Measurements from ENCODE around the gene HOXC4. TPM values are rescaled to one million over a fixed set of nuclear protein-coding genes. Genes with fewer than 3 reads are reported as not detected.

The HOXC4 gene
- polyA plus RNA-seq, 2 of the 4 experiments (the other 2 are of a cell fraction) = 1.3 to 4.0 TPM

DNA sequence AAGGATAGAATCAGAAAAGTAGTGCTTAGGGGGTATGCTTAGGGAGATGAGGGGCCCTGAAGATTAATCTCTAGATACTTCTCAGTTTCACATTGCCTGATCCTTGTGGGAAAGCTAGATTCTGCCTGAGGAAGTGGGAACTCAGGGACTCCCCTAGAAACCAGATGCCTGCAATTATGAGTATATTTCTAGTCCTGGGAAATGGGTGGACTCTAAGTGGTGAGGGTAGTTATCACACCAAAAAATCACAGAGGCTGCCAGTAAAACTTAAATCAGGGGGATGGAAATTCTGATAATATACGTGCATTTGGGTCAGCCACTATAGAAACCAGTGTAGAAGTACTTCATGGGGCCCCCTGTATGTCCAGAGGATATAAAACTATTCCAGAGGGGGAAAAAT lies 18.3 kb downstream of the HOXC4 start (continued):
- no peak for TF ChIP-seq CTCF (IDR thresholded peaks at IDR 0.05)
- no peak for TF ChIP-seq FOSL2 (IDR thresholded peaks at IDR 0.05)
- TF ChIP-seq FOSL2 (CRISPR knock-in tag; IDR thresholded peaks at IDR 0.05) = no peak
- no peak for TF ChIP-seq CHD2 (IDR thresholded peaks at IDR 0.05; ENCODE audit: low read length, partially characterized antibody)
- TF ChIP-seq JUNB (IDR thresholded peaks at IDR 0.05) = no peak
- TF ChIP-seq PHF8 (IDR thresholded peaks at IDR 0.05; ENCODE audit: borderline replicate concordance, low read depth) = no peak
- TF ChIP-seq EHF (CRISPR knock-in tag; IDR thresholded peaks at IDR 0.05) = no peak

DNA sequence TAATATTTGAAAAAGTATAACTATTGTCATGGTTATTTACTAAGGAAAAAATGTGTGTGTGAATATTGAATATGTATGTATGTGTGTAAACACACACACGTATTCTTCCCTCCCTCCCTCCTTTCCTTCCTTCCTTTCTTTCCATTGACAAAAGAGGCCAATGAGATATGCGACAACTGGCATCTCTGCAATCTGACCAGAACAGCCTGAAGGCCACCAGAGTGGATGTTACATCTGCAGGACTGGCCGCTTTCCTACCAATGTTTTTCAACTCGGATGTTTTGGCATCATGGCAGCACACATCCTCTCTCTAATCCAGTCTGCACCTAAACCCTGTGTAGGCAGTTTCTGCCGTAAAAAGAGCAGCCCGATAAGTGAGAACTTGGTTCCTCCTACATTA lies 20.7 kb downstream of the HOXC4 start:
- 76% methylated on average over 6 of the region's 6 CpGs for WGBS (ENCODE audit: missing lambda C conversion rate)
- Histone ChIP-seq H3K4me3 (no peak overlapping the region), H3K27ac (no peak overlapping the region), H3K9me3 (no peaks in the 10 kb centered on the region), H3K4me1 (no peaks in the 10 kb centered on the region), H3K4me2 (no peak overlapping the region)
- ChIA-PET CTCF (no interaction called here), POLR2A (no interaction called here)
- no peak for DNase-seq (ENCODE audit: low read depth in 1 of 2, low spot score in 1 of 2)
- ATAC-seq = no peak
- no peak for FAIRE-seq
- TF ChIP-seq, protein P1, sequence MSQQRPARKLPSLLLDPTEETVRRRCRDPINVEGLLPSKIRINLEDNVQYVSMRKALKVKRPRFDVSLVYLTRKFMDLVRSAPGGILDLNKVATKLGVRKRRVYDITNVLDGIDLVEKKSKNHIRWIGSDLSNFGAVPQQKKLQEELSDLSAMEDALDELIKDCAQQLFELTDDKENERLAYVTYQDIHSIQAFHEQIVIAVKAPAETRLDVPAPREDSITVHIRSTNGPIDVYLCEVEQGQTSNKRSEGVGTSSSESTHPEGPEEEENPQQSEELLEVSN (IDR thresholded peaks at IDR 0.05; ENCODE audit: borderline replicate concordance, low read depth) = no peak
- TF ChIP-seq FOSL2 (IDR thresholded peaks at IDR 0.05) (no peak), FOSL2 (CRISPR knock-in tag; IDR thresholded peaks at IDR 0.05) (no peak)

DNA sequence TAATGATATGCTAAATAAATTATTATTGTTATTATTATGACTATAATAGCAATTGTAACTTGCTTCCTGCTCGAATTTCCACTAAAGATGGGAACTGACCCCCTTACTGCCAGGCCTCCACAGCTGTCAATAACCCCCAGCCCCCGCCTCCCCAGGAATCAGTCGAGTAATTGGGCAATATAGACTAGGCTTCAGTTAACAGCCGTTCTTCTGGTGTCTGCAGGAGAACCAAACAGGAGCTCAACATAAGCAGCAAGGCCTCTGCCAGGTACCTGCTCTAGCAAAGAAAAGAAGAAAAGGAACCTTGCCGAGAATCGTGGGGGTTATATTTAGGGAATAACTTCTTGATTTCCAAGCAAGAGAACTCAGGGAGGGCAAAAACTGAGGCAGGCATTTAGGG lies 21.8 kb downstream of the HOXC4 start:
- no peak overlapping the region for H3K4me2 ChIP-seq
- ChIA-PET POLR2A (no interaction called here), CTCF (interaction anchor here (1.0 to 1.3 kb wide), 4 partner anchors 10 to 43 kb away, joined by 3 to 5 read pairs (median 4); partner anchors contain the start of genes HOXC4 and HOXC5)
- no peak for FAIRE-seq
- no peak for ATAC-seq
- H3K4me3 ChIP-seq = no peak overlapping the region
- TF ChIP-seq FOSB (CRISPR knock-in tag; IDR thresholded peaks at IDR 0.05) (no peak), NR3C1 (IDR thresholded peaks at IDR 0.05) (no peak), ZFP36 (IDR thresholded peaks at IDR 0.05; ENCODE audit: borderline replicate concordance, partially characterized antibody) (no peak), HDAC2 (IDR thresholded peaks at IDR 0.05) (no peak), HOXA7 (CRISPR knock-in tag; IDR thresholded peaks at IDR 0.05) (no peak), BHLHE40 (IDR thresholded peaks at IDR 0.05; ENCODE audit: low read depth, low read length) (no peak), NFE2L2 (conservative IDR thresholded peaks at IDR 0.05; ENCODE audit: low read length) (no peak), RAD21 (conservative IDR thresholded peaks at IDR 0.05 in 1 of 2, IDR thresholded peaks at IDR 0.05 in 1 of 2) (no peak), SREBF2 (IDR thresholded peaks at IDR 0.05) (no peak)
- TF ChIP-seq, protein P2, sequence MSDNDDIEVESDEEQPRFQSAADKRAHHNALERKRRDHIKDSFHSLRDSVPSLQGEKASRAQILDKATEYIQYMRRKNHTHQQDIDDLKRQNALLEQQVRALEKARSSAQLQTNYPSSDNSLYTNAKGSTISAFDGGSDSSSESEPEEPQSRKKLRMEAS (IDR thresholded peaks at IDR 0.05) = no peak
- TF ChIP-seq, protein P1 (IDR thresholded peaks at IDR 0.05; ENCODE audit: borderline replicate concordance, low read depth) = no peak
- no peaks in the 10 kb centered on the region for H3K9me3 ChIP-seq
- WGBS (ENCODE audit: missing lambda C conversion rate) = 39% methylated on average over 6 of the region's 6 CpGs
- H3K27ac ChIP-seq = no peak overlapping the region
- no peaks in the 10 kb centered on the region for H3K4me1 ChIP-seq
- DNase-seq (ENCODE audit: low read depth in 1 of 2, low spot score in 1 of 2) = no peak

GRCh38 chr12:54075974-54076373 lies 22.3 kb downstream of the HOXC4 start:
- Histone ChIP-seq H3K4me1 (no peaks in the 10 kb centered on the region), H3K4me3 (no peak overlapping the region), H3K27ac (no peak overlapping the region), H3K4me2 (no peak overlapping the region), H3K9me3 (no peaks in the 10 kb centered on the region)
- POLR2A ChIA-PET = no interaction called here
- no peak for ATAC-seq
- FAIRE-seq = no peak
- TF ChIP-seq ZC3H11A (IDR thresholded peaks at IDR 0.05) (no peak), SMC3 (IDR thresholded peaks at IDR 0.05) (no peak), TP53 (CRISPR knock-in tag; IDR thresholded peaks at IDR 0.05) (no peak), RARB (CRISPR knock-in tag; IDR thresholded peaks at IDR 0.05) (no peak), RFX5 (IDR thresholded peaks at IDR 0.05) (no peak), FOSB (CRISPR knock-in tag; IDR thresholded peaks at IDR 0.05) (no peak), ESRRA (IDR thresholded peaks at IDR 0.05; ENCODE audit: borderline replicate concordance, low read length) (no peak), MYC (IDR thresholded peaks at IDR 0.05; ENCODE audit: borderline replicate concordance, low read length) (no peak), GATA3 (IDR thresholded peaks at IDR 0.05; ENCODE audit: borderline replicate concordance) (no peak), HOXA7 (CRISPR knock-in tag; IDR thresholded peaks at IDR 0.05) (no peak)
- TF ChIP-seq, protein P3, sequence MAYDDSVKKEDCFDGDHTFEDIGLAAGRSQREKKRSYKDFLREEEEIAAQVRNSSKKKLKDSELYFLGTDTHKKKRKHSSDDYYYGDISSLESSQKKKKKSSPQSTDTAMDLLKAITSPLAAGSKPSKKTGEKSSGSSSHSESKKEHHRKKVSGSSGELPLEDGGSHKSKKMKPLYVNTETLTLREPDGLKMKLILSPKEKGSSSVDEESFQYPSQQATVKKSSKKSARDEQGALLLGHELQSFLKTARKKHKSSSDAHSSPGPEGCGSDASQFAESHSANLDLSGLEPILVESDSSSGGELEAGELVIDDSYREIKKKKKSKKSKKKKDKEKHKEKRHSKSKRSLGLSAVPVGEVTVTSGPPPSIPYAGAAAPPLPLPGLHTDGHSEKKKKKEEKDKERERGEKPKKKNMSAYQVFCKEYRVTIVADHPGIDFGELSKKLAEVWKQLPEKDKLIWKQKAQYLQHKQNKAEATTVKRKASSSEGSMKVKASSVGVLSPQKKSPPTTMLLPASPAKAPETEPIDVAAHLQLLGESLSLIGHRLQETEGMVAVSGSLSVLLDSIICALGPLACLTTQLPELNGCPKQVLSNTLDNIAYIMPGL (CRISPR knock-in tag; IDR thresholded peaks at IDR 0.05; ENCODE audit: borderline replicate concordance) = no peak
- TF ChIP-seq, protein P2 (IDR thresholded peaks at IDR 0.05) = no peak
- CTCF ChIA-PET = interaction anchor here (0.8 to 1.3 kb wide), 6 partner anchors 11 to 44 kb away, joined by 3 to 5 read pairs (median 3); partner anchors contain the start of genes HOXC4 and HOXC5
- no peak for DNase-seq (ENCODE audit: low read depth in 1 of 2, low spot score in 1 of 2)

Measured in A549 (cell line).